IPS DF 6.9 (cell line): Measurements from ENCODE around the gene GGT7.

Source experiments
- DNase-seq: peaks from one replicate; pipeline ENCODE4 v3.0.0-alpha.2; 2013; ENCODE audit warnings: low read depth, low spot score
- H3K27ac ChIP-seq: one replicate; pipeline ENCODE4 v1.5.1; 2013; ENCODE audit warnings: low read length, control low read depth
- H3K27me3 ChIP-seq: 2 replicates; pipeline ENCODE4 v1.6.1; 2013; ENCODE audit warnings: mild to moderate bottlenecking, low read length; ENCODE audit not compliant: control insufficient read depth, insufficient read depth
- H3K36me3 ChIP-seq: 2 replicates; pipeline ENCODE4 v1.6.1; 2013; ENCODE audit warnings: low read length; ENCODE audit not compliant: control insufficient read depth, insufficient read depth
- H3K4me1 ChIP-seq: 2 replicates; pipeline ENCODE4 v1.6.1; 2013; ENCODE audit warnings: low read length; ENCODE audit not compliant: control insufficient read depth, insufficient read depth
- H3K4me3 ChIP-seq: 2 replicates; pipeline ENCODE4 v1.5.1; 2013; ENCODE audit warnings: mild to moderate bottlenecking, low read length
- H3K9me3 ChIP-seq: 2 replicates; pipeline ENCODE4 v1.6.1; 2013; ENCODE audit warnings: low read length, inconsistent platforms; ENCODE audit not compliant: control insufficient read depth, insufficient read depth
- WGBS: extraction: QIAGEN DNeasy Blood & Tissue Kit; methylation state at CpG from one replicate; pipeline ENCODE4 v1.1.7; 2013; ENCODE audit warnings: mixed read lengths, missing lambda C conversion rate; ENCODE audit not compliant: insufficient read length, insufficient coverage; 5-methylcytosine and 5-hydroxymethylcytosine counted together

The GGT7 gene

DNA sequence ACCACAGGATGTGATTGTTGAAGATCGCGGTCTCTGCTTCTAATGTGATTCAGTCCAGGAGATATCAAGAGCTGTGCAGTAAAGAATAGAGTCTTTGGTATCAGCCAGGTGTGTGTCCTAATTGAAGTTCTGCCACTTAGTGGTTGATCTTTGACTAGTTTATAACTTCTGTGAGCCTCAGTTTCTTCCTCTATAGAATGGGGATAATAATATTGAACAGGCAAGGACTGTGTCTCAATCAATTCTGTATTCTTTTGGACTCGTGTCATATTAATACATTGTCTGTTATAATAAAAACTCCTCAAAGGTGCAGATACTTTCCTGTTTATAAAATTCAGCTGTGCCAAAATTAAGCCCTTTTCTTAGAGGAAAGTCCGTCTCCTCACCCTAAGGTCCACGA, 24.1 kb downstream of the GGT7 start:
- H3K9me3 ChIP-seq, result no peaks in the 10 kb centered on the region
- no CpG with 5 or more reads among the region's 5 CpGs for WGBS
- no peaks in the 10 kb centered on the region for H3K4me1 ChIP-seq
- 0 out of 2 replicates have a peak, but pooled peaks cover 10% of the 10 kb centered on the region for H3K36me3 ChIP-seq
- H3K27ac ChIP-seq, result no peak overlapping the region
- no peaks in the 10 kb centered on the region for H3K27me3 ChIP-seq
- DNase-seq, result no peak
- H3K4me3 ChIP-seq, result no peak overlapping the region

DNA sequence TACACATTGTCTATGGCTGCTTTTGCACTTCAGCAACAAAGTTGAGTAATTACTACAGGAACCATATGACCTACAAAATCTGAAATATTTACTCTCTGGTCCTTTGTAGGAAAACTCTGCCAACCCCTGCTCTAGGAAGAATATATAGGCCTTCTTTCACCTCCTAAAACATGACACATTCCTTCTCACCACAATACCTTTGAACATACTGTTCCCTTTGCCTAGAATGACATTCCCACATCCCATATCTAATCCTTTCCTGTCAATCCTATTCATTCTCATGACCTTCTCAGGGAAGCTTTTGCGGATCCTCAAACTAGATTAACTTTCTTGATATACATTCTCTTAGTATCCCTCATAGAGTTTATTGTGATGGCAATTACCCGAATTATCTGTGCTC, 29.2 kb downstream of the GGT7 start:
- DNase-seq, result no peak
- WGBS, result no CpG with 5 or more reads among the region's 2 CpGs
- Histone ChIP-seq H3K27me3 (no peaks in the 10 kb centered on the region), H3K4me3 (no peak overlapping the region), H3K9me3 (no peaks in the 10 kb centered on the region), H3K27ac (no peak overlapping the region), H3K36me3 (no peaks in the 10 kb centered on the region), H3K4me1 (no peaks in the 10 kb centered on the region)

DNA sequence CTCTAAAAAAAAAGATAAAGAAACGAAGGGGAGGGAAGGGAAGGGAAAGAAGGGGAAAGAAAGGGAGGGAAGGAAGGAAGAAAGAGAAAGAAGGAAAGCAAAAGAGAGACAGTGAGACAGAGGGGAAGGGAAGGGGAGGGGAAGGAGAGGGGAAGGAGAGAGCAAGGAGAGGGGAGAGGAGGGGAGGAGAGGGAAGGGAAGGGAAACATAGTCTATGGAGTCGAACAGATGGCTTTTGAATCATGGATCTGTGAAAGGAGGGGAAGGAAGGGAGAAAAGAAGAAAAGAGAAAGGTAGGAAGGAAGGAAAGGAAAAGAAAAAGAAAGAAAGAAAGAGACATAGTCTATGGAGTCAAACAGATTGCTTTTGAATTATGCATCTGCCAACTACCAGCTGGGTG, 30.5 kb downstream of the GGT7 start:
- no CpG with 5 or more reads among the region's 2 CpGs for WGBS
- no peaks in the 10 kb centered on the region for H3K27me3 ChIP-seq
- no peak overlapping the region for H3K4me3 ChIP-seq
- H3K36me3 ChIP-seq, result no peaks in the 10 kb centered on the region
- H3K9me3 ChIP-seq, result no peaks in the 10 kb centered on the region
- no peak for DNase-seq
- no peaks in the 10 kb centered on the region for H3K4me1 ChIP-seq
- no peak overlapping the region for H3K27ac ChIP-seq

DNA sequence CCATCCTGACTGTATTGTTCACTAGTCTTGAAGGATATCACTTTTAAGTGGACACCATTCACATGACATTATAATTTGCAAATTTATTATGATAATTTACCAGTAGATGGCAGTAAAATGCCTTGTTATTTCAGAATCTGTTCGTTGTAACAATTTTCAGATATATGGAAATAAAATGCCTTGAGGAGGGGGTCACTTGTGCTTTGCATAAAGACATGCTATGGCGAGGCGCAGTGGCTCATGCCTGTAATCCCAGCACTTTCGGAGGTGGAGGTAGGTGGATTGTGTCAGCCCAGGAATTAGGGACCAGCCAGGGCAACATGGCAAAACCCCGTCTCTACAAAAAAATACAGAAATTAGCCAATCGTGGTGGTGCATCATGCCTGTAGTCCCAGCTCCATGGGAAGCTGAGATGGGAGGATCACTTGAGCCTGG, 38.2 kb downstream of the GGT7 start:
- Histone ChIP-seq H3K27me3 (no peaks in the 10 kb centered on the region), H3K27ac (no peak overlapping the region), H3K4me3 (no peak overlapping the region), H3K36me3 (no peaks in the 10 kb centered on the region), H3K4me1 (no peaks in the 10 kb centered on the region), H3K9me3 (no peaks in the 10 kb centered on the region)
- WGBS, result no CpG with 5 or more reads among the region's 6 CpGs
- no peak for DNase-seq

DNA sequence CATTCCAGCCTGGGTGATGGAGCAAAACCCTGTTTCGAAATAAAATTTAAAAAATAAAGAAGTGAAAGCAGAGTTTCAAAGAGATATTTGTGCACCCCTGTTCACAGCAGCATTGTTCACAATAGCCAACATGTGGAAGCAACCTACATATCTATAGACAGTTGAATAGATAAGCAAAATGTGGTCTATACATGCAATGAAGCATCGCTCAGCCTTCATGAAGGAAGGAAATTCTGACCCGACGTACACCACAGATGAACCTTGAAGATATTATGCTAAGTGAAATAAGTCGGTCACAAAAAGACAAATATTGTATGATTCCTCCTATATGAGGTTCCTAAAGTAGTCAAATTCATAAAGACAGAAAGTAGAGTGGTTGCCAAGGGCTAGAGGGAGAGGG, 40.7 kb downstream of the GGT7 start:
- WGBS, result no CpG with 5 or more reads among the region's 5 CpGs
- no peak overlapping the region for H3K4me3 ChIP-seq
- H3K36me3 ChIP-seq, result no peaks in the 10 kb centered on the region
- DNase-seq, result no peak
- no peaks in the 10 kb centered on the region for H3K9me3 ChIP-seq
- H3K27ac ChIP-seq, result no peak overlapping the region
- H3K27me3 ChIP-seq, result no peaks in the 10 kb centered on the region
- H3K4me1 ChIP-seq, result no peaks in the 10 kb centered on the region

DNA sequence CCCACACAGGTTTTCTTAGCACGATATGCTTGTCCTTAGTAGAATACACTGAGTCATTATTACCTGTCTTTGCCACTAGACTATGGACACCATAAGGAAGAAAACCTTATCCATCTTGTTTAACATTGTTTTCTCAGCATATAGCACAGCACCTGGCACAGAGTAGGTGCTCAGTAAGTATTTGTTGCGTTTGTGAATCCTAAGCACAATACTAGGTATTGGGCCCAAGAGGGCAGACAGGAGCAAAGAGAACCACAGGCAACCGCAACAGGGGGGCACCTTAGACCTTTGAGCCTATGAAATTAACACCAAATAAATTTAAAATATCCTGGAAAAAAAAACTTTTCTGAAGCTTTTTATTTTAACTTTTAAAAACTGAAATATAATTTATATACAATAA, 43.5 kb downstream of the GGT7 start:
- no peak for DNase-seq

DNA sequence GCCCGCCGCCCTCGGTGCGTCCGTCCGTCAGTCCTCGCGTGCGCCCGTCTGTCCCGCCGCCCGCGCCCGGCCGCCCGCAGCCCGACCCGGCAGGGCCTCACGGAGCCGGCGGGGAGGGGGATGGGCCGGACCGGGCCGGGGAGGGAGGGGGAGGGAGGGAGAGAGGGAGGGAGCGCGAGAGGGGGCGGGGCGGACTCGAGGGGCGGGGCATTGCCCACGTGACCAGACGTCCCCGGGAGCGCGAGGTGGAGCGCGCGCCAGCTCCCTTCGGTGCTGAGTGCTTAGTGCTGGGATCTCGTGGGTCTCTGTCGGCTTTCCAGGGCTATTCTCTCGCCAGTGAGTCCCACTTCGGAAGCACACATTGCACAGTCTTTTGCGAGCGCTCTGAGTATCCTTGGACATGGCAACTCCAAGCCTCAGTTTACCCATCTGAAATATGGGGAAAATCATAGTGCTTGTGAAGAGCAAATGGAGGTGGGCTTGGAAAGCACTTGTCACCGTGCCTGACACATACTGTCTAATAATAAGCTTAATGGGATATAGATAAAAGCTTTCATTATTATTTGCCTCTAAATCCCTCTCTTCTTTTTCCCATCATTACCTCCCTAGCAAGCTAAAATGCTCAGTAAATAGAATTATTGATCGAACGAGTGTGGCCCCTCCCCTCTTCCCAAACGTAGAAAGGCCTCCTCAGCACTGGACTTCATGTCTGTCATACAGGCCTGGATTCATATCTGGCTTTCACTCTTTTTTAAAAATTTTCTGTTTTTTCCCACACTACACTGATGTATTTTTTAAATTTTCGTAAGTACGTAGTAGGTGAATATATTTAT, 46.9 kb downstream of the GGT7 start, which contains the start of gene NCOA6:
NCOA6 (minus strand) TSS at position 122 of the 833 bp plus-strand sequence. CDS start 43,296 bp downstream, outside the sequence.
- WGBS, result no CpG with 5 or more reads among the region's 52 CpGs
- Histone ChIP-seq H3K27ac (no peak within 1 kb of the TSS), H3K27me3 (no peaks in the 10 kb centered on the region), H3K36me3 (no peaks in the 10 kb centered on the region), H3K4me1 (no peaks in the 10 kb centered on the region), H3K9me3 (no peaks in the 10 kb centered on the region), H3K4me3 (peak within 1 kb of the TSS; percentile 92)
- no peak for DNase-seq

More for the DNA sequence above, 43.5 kb downstream of the GGT7 start:
- Histone ChIP-seq H3K27ac (no peak overlapping the region), H3K36me3 (no peaks in the 10 kb centered on the region), H3K4me3 (no peak overlapping the region), H3K9me3 (no peaks in the 10 kb centered on the region), H3K4me1 (no peaks in the 10 kb centered on the region), H3K27me3 (no peaks in the 10 kb centered on the region)
- no CpG with 5 or more reads among the region's 3 CpGs for WGBS

DNA sequence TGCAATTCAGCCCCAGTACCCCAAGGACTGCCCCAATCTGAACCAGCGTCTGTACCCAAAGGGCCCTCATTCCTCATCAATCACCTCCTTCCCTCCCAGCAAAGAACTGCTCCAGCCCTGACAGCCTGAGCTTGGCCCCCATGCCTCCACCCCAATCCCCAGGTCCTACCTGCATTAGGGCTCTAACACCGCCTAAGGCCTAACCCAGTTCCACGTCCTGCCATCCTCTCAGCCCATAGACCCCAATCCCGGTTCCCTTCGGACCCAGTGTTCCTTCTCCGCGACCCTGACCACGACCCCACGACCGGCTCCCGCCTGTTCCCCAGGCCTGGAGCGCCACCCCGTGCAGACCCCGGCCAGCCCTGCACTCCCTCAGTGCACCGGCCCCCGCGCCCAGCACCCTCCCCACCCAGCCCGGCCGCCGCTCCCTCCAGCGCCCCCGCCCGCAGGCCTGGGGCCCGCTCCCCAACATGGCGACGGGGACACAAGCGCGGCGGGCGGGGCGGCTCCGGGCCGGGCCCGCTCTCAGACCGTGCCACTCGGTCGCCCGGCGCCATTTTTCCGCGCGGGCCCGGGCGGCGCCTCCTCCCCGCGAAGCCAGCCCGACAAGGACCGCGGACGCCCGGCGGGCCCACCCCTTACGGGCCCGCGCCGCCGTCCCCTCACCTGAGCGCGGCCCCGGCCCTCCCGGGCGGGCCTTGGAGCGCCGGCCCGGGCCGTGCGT, 47.7 kb downstream of the GGT7 start:
- Histone ChIP-seq H3K4me1 (no peaks in the 10 kb centered on the region), H3K27ac (no peak overlapping the region), H3K4me3 (peak overlapping the region; percentile 92), H3K27me3 (no peaks in the 10 kb centered on the region), H3K36me3 (no peaks in the 10 kb centered on the region), H3K9me3 (no peaks in the 10 kb centered on the region)
- DNase-seq, result no peak
- WGBS, result no CpG with 5 or more reads among the region's 68 CpGs

DNA sequence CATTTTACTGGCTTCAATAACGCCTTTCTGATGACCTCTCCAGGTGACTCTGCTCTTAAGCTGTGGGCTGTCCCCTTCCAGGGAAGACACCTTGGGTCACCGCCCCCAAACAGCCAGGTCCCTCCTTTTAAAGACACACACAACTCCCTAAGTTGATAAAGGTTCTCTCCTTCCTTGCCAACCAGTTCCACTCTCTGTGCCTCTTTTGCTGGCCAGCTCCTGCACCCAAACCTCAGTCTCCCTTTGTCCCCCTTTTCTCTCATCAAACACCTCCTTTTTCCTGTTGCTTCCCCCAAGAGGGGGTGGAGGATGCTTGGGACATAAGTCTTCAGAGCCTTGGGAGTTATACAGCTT, 48.2 kb downstream of the GGT7 start:
- no peaks in the 10 kb centered on the region for H3K9me3 ChIP-seq
- no peak for DNase-seq
- H3K36me3 ChIP-seq, result no peaks in the 10 kb centered on the region
- no CpG with 5 or more reads among the region's 2 CpGs for WGBS
- no peak overlapping the region for H3K27ac ChIP-seq
- no peaks in the 10 kb centered on the region for H3K4me1 ChIP-seq
- H3K27me3 ChIP-seq, result no peaks in the 10 kb centered on the region
- peak overlapping the region; percentile 92; the same call in 1 of the 2 replicates for H3K4me3 ChIP-seq

DNA sequence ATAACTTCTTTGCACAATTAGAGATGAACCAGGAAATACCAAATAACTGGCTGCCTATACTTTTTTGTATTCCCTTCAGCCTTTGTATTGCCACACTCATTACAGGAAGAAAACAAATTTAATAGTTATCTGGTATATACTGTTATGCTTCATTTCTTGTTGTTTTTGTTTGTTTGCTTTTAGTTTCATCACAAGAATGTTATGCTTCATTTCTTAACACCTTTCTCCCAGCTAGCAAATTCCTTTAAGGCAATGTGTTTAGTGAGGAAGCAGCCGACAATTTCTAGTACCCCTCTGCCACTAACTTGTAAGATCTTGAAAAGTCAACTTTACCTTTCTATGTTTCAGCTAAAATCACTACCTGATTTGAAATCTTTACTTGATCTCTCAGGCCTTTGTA, 48.6 kb downstream of the GGT7 start:
- DNase-seq, result no peak
- no peaks in the 10 kb centered on the region for H3K27me3 ChIP-seq
- no peaks in the 10 kb centered on the region for H3K4me1 ChIP-seq
- H3K36me3 ChIP-seq, result no peaks in the 10 kb centered on the region
- H3K4me3 ChIP-seq, result no peak overlapping the region; the same call in 1 of the 2 replicates
- no CpG with 5 or more reads among the region's 1 CpG for WGBS
- no peaks in the 10 kb centered on the region for H3K9me3 ChIP-seq
- H3K27ac ChIP-seq, result no peak overlapping the region
